ENCODE results near the gene TRAK1.

GRCh38 chr3:42061713-42062380 lies 29.3 kb upstream of the TRAK1 start:
- TF ChIP-seq, protein P1, sequence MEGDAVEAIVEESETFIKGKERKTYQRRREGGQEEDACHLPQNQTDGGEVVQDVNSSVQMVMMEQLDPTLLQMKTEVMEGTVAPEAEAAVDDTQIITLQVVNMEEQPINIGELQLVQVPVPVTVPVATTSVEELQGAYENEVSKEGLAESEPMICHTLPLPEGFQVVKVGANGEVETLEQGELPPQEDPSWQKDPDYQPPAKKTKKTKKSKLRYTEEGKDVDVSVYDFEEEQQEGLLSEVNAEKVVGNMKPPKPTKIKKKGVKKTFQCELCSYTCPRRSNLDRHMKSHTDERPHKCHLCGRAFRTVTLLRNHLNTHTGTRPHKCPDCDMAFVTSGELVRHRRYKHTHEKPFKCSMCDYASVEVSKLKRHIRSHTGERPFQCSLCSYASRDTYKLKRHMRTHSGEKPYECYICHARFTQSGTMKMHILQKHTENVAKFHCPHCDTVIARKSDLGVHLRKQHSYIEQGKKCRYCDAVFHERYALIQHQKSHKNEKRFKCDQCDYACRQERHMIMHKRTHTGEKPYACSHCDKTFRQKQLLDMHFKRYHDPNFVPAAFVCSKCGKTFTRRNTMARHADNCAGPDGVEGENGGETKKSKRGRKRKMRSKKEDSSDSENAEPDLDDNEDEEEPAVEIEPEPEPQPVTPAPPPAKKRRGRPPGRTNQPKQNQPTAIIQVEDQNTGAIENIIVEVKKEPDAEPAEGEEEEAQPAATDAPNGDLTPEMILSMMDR (IDR thresholded peaks at IDR 0.05), result no peak
- TF ChIP-seq POLR2A (IDR thresholded peaks at IDR 0.05), result no peak
